Activated CD8-positive, alpha-beta memory T cell treated with anti-CD3 and anti-CD28 coated beads for 1 hour (primary cell): ENCODE data around the gene GOLGA2.
"Not testable (repeated sequence)": the region's sequence is repeated elsewhere in the genome, so short reads cannot be mapped to it uniquely, and the experiment has no call there.

Experiments
- DNase-seq, 2 donors: peaks; one replicate each; pipeline ENCODE4 v3.0.0-alpha.2; 2020; ENCODE audit warnings: low read depth in 1 of 2; ENCODE audit errors: extremely low read depth in 1 of 2

The GOLGA2 gene

GRCh38 chr9:128293091-128293490 is 17.3 kb upstream of the GOLGA2 start:
- no peak for DNase-seq

GRCh38 chr9:128292009-128292408 is 16.2 kb upstream of the GOLGA2 start:
- DNase-seq: no peak

GRCh38 chr9:128288273-128289004 is 12.6 kb upstream of the GOLGA2 start:
- no peak for DNase-seq

GRCh38 chr9:128286440-128286839 is 10.6 kb upstream of the GOLGA2 start:
- DNase-seq: no peak

- no peak for DNase-seq
Observed at GRCh38 chr9:128285033-128285784, 9.4 kb upstream of the GOLGA2 start.

- no peak for DNase-seq
Observed at GRCh38 chr9:128282500-128282899, 6.7 kb upstream of the GOLGA2 start.

- no peak for DNase-seq
Observed at GRCh38 chr9:128280084-128280622, 4.3 kb upstream of the GOLGA2 start.

- not testable (repeated sequence) for DNase-seq
Observed at GRCh38 chr9:128279088-128280073, 3.6 kb upstream of the GOLGA2 start.

- DNase-seq: no peak
Observed at GRCh38 chr9:128276574-128277270, 915 bp upstream of the GOLGA2 start.

GRCh38 chr9:128276008-128276573 is 284 bp upstream of the GOLGA2 start, which contains the start of gene SWI5:
SWI5 (plus strand) TSS chr9:128276276.
- DNase-seq: peak; percentile 100

GRCh38 chr9:128274245-128274644 is 1.6 kb downstream of the GOLGA2 start:
- DNase-seq: no peak

GRCh38 chr9:128271512-128271911 is 4.3 kb downstream of the GOLGA2 start:
- DNase-seq: no peak

GRCh38 chr9:128271112-128271511 is 4.7 kb downstream of the GOLGA2 start:
- DNase-seq: no peak

- no peak for DNase-seq
Observed at GRCh38 chr9:128266868-128267590, 8.8 kb downstream of the GOLGA2 start.

- no peak for DNase-seq
Observed at GRCh38 chr9:128265348-128265847, 10.4 kb downstream of the GOLGA2 start.

- no peak for DNase-seq
Observed at GRCh38 chr9:128262687-128263086, 13.1 kb downstream of the GOLGA2 start.

GRCh38 chr9:128260340-128260739 is 15.5 kb downstream of the GOLGA2 start:
- DNase-seq: no peak

- no peak for DNase-seq
Observed at GRCh38 chr9:128259156-128259555, 16.7 kb downstream of the GOLGA2 start.

- DNase-seq: no peak
Observed at GRCh38 chr9:128258326-128258725, 17.5 kb downstream of the GOLGA2 start.
